Coronary artery (tissue), 2 donors: Measurements from ENCODE around the gene ODF4.

ENCODE experiments used
- DNase-seq: peaks from one replicate; pipeline ENCODE4 v3.0.0-alpha.2; 2017; ENCODE audit warnings: low spot score
- H3K27ac ChIP-seq, 2 donors: fragments of 200-600 bp; sonication (generic); one replicate each; pipeline ENCODE4 v1.5.1; 2016 to 2019
- H3K4me3 ChIP-seq: fragments of 200-600 bp; sonication (generic); 2 replicates; pipeline ENCODE4 v1.5.1; 2016; ENCODE audit warnings: mild to moderate bottlenecking, moderate library complexity
- TF ChIP-seq, protein P1 (sequence below): fragments of 200-600 bp; sonication (generic); IDR thresholded peaks from one replicate; pipeline ENCODE4 v1.5.1; 2019; ENCODE audit warnings: antibody characterized with exemption

The ODF4 gene, protein sequence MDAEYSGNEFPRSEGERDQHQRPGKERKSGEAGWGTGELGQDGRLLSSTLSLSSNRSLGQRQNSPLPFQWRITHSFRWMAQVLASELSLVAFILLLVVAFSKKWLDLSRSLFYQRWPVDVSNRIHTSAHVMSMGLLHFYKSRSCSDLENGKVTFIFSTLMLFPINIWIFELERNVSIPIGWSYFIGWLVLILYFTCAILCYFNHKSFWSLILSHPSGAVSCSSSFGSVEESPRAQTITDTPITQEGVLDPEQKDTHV

GRCh38 chr17:8339540-8339939 is at the start of gene ODF4:
Gene ODF4, plus strand, starts transcription at chr17:8339840. Its CDS starts 212 bp downstream, at chr17:8340052.
- no peak within 1 kb of the TSS for H3K4me3 ChIP-seq
- H3K27ac ChIP-seq: no peak within 1 kb of the TSS
- DNase-seq: no peak
- TF ChIP-seq, protein P1, sequence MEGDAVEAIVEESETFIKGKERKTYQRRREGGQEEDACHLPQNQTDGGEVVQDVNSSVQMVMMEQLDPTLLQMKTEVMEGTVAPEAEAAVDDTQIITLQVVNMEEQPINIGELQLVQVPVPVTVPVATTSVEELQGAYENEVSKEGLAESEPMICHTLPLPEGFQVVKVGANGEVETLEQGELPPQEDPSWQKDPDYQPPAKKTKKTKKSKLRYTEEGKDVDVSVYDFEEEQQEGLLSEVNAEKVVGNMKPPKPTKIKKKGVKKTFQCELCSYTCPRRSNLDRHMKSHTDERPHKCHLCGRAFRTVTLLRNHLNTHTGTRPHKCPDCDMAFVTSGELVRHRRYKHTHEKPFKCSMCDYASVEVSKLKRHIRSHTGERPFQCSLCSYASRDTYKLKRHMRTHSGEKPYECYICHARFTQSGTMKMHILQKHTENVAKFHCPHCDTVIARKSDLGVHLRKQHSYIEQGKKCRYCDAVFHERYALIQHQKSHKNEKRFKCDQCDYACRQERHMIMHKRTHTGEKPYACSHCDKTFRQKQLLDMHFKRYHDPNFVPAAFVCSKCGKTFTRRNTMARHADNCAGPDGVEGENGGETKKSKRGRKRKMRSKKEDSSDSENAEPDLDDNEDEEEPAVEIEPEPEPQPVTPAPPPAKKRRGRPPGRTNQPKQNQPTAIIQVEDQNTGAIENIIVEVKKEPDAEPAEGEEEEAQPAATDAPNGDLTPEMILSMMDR: no peak

DNA sequence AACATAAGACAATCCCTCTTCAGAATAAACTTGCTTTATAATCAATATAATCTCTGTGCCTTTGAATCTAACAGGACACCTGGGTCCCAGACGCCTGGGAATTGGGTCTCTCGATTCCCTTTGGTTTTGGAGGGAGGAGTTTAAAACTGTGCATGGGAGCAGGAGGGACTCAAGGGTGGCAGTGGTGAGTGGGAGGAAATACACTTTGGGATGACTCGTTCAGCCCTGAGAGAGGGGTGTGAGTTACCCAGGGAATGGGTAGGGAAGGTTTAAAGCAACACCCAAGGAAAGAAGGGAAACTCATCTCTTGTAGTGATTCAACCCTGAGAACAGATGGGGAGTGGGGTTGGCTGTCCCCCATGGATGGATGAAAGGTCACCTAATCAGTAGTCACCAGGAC is 49.6 kb upstream of the ODF4 start:
- no peak for DNase-seq
- Histone ChIP-seq H3K27ac (no peak overlapping the region), H3K4me3 (no peak overlapping the region)
- TF ChIP-seq, protein P1: no peak

DNA sequence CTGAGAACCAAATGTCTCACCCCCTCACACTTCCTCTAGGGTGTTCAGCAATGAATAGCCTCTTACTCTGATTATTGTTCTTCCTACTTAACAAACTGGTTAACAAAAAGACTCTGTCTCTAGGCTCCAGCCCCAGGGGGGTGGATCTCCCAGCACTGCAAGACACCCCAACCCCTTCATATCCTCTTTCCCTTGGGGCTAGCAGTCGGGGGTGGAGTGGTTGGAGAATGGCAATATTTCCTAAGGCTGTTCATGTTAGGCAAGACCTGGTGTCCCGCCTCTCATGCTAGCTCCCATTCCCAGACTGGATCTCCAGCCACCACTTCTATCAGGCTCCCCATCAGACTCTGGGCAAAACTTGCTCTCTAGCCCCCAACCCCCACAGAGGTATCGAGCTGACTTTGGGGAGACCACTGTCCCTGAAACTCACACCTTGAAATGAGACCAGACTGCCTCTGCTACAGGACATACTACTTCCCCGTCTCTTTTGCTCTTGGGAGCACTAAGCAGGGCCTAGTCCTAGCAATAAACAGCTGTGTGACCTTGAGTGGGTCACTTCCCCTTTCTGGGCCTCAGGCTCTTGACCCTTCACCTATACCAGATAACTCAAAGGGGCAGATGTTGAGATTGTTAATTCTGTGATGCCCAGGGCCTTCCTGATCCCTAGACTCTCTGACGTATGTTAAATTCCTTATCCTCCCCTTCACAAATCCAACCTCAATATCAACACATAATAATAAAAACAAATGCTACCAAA is 46.8 kb upstream of the ODF4 start:
- H3K27ac ChIP-seq: no peak overlapping the region
- no peak overlapping the region for H3K4me3 ChIP-seq
- TF ChIP-seq, protein P1: no peak
- no peak for DNase-seq

- DNase-seq: no peak
- Histone ChIP-seq H3K4me3 (peak overlapping the region; percentile 78), H3K27ac (peak overlapping the region in 1 of 2 donors; percentile 91)
- TF ChIP-seq, protein P1: no peak
Measured at GRCh38 chr17:8294361-8294760, 45.3 kb upstream of the ODF4 start.

DNA sequence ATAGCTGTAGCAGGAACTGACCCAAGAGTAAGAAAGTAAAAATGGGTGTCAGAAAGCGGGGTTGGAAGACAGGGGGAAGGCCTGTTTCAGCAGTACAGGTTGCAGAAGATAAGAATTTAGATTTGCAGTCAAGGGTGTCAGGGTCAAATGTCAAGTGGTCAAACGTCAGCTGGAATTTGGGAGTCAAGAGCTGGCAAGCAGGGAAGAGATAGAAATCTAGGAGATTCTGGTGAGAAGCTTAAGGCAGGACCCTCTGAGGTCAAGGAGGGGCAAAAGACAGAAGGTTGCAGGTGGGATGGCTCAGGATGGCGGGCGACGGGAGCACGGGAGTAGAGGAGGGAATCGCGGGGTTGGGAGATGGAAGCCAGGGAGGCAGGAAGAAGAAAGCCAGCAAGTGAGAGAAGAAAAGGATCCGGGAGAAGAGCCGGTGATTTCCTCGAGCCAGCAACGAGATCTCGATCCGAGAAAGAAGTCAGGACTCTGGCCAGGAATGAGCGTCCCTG is 44.8 kb upstream of the ODF4 start:
- TF ChIP-seq, protein P1: no peak
- peak overlapping the region; percentile 76 to 91 for H3K27ac ChIP-seq
- no peak for DNase-seq
- H3K4me3 ChIP-seq: peak overlapping the region; percentile 78

- no peak overlapping the region for H3K27ac ChIP-seq
- no peak for DNase-seq
- TF ChIP-seq, protein P1: no peak
- no peak overlapping the region for H3K4me3 ChIP-seq
Measured at GRCh38 chr17:8300226-8300625, 39.4 kb upstream of the ODF4 start.
